Non-pigmented ciliary epithelial cell (primary cell): ENCODE results near the gene SLC9C1.

Experiments
- DNase-seq: peaks from one replicate; pipeline ENCODE4 v3.0.0-alpha.2; 2010; ENCODE audit warnings: low read depth

The SLC9C1 gene

DNA sequence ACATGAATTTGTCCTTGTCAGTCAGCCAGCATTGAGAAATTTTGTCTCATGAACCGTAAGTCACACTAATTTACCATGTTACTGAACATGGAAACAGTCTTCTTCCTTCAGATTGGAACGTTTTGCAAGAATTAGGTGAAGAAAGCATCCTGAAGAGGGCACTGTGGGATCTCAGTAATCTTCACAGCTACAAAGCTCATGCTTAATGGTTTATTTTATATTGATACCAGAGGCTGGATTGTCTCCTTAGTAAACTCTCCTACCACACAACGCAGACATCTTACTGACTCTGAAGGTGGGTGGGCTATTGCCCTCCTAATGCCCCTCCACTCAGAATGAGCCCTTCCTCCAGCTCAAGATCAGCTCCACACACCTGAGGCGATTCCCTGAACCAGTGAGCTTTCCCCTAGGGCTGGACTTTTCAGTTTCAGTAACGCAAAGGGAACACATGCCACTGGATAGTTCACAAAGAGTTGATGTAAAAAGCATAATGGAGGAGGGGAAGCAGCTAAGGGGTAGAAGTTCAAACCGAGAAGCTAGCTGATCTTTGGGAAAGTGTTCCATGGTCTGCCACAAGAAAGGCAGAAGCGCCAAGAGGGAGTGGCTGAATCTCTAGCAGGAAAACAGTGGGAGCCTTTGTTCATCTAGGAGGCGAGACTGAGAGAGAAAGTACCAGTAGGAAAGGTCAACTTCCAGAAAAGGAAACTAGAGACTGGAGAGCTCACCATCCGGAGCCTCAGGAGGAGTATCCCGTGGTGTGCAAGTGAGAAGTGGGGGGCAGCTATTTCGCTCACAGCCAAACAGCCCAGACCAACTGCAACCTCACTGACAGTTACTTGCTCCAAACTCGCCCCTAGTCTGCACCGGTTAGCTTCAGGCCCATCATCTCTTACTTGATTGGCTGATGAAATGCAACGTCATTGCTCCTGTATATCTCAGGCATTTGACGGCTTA lies at the start of gene SLC9C1:
Gene SLC9C1 (minus strand): TSS at position 849 of the 954 bp plus-strand sequence. CDS start 7,425 bp downstream, outside the sequence.
- DNase-seq: peak; percentile 41

DNA sequence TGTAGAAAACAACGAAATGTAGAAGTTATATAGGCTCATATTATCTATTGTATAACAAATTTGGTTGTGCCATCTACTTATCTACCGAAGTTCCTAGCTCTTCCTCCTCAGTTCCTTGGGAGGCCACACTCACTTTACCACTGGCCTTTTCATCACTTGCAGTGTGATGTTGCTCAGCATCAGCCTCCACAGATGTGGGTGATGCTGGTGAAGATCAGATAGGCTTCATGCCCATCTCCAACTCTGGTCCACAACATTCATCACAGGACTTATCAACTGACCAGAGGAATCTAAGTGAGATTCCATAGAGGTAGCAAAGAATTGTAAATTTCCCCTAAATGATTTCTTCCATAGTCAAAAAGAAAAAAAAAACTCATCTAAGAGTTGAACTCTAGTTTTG lies 47.4 kb upstream of the SLC9C1 start:
- no peak for DNase-seq

DNA sequence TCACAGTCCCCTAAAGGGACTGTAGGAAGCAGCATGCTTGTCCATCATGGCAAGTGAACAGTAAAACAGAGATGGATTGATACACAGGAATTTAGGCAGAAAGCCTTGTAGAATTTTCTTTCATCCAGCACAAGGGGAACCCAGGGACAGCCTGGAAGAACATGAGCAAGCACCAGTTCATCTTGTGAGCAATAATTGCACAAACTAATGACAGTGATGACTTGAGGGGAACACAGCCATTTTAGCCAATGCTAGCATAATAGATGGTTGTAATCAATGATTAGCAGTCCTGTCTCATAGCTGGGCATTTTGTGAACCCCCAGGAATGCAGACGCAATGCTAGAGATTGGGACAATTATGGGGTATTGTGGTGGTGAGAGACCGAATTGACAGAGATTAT lies 45.6 kb upstream of the SLC9C1 start:
- DNase-seq: no peak

DNA sequence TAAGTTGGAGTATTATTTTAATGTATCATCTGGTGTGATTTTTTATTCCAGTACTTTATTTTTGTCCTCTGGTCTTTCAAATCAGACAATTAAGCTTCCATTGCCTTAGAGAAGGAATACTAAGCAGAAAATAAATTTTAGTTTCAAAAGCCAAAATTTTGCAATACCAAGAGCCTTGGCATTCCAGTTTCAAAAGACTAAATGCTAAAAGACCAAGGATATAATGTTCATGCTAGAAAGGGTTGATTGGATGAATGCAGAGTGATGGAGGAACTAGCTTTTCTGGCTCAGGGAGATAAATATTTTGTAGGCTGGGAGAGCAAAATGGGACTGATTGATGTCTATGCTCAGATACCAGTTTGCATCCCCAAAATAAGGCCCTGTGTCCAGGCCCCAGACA lies 45.1 kb upstream of the SLC9C1 start:
- no peak for DNase-seq

DNA sequence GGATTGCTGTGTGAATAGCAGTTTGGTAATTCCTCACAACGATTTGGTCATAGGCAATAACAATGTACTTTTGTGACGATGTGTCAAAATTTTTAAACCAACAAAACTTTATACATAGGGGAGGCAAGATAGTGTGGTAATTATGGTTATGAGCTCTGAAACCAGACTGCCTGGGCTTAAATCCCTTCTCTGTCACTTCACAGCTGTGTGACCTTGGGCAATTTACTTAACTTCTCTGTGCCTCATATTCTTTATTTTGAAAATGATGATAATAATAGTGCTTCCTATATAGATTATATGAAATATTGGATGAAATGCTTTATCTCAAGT lies 44.7 kb upstream of the SLC9C1 start:
- DNase-seq: no peak

DNA sequence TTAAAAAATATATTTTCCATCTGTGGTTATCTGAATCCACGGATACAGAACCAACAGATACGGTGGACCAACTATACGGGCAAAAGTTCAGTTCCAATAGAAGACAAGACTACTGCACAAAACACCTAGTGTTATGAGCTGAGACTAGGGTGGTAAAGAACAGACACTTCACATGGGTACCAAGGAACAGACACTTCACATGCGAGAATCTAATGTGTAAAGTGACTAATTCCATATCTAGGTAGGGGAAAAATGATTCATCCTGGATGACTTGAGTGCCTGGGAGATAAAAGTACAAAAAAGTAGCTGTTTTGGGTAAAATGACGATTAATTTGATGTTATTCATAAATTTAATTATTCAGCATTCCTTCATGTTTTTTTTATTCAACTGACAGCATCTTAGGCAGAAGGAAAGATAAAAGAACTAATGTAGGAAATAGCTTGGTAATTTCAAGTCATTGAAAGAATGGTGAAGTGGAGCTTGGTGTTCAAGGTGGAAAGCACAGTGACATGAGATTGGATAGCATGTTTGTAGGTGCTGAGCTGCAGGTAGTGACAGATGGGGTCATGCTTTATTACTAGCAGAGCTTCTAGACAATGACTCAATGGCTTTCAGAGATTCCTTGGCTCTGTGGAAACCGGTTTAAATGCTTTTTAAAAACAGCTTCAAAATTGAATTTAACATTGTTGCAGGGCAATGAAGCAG lies 44.2 kb upstream of the SLC9C1 start:
- DNase-seq: no peak

DNA sequence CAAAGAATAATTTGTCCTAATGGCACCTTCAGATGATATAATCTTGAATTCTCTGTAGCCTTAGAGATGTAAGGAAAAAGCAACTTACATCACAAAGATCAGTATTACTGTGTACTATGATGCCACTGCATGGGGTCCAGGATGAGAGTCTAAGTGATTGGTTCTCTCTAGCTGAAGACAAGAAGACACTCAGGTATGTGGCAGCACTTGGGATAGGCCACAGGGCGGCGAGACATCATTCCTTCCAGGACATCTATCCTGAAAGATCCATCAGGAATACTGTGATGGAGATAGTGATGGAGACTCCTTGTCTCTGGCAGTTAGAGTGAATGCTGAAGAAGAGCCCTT lies 41.4 kb upstream of the SLC9C1 start:
- DNase-seq: no peak

DNA sequence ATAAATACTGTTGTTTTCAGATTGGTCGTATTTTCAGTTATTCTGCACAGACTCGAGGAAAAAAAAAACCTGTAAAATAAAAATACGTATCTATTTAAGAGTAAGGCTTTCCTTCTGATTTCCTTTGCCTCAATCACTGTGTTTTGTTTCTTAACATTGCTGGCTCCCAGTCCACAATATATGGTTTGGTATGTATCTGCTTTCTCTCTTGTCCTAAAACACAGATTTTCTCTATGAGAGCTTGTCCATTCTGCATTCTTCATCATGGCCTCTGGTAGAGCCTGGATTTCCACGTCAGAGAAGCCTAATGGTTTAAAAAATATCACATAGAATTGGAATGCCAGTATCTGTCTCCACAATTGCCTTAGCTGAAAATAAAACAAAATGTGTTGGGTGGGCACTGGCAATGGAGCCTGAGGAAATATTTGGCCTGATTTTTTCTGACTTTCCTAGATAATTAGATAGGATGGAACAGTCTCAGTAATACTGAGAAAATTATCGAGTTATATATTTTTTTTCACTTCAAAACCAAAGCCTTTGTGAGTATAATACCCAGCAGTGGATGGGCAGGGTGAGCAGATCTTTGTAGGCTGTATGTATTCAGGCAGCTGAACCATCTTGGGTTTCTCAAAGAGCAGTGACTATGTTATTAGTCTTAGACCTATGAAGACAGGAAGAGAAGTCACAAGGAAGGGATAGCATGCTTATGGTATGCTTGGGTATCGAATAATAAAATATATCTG lies 40.8 kb upstream of the SLC9C1 start:
- no peak for DNase-seq

DNA sequence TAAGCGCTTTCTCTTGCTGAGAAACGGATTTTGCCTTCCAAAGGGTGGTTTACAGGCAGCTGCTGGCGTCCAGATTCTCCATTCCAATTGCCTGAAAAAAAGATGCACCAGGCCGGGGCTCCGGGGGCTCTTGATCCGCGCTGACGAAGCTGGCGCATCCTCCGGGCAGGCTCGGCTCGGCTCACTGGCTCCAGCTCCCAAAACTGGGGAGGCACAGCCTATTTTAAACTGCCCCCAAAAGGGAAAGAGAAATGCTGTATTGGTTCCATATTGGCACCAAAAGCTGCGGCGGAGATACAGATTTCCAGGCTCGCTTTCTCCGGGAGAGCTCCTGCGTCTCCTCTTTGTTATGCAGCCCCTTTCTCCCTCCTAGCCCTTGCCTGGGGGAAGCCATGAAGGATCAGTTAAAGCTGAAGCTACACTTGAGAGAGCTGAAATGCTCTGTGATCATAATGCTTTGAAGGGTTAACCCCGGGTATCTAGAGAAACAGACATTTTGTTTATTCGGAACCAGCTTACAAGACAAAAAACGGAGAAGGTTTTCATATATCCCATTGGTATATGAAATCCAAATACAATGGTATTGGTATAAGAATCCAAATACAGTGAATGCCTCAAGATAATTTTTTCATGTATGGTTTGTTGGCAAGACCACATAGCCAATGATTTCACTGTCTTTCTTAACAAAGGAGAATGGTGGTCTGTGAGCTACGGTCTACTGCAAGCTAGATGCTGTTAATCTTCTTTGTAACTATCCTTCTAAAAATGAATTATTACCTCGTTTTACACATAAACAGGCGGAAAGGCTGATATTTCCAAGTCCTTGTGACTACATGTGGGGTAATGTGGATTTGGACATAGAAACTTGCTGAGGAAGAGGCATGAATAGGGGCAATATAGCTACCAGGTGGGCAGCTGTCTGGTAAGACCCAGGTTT lies 39.6 kb upstream of the SLC9C1 start:
- no peak for DNase-seq

DNA sequence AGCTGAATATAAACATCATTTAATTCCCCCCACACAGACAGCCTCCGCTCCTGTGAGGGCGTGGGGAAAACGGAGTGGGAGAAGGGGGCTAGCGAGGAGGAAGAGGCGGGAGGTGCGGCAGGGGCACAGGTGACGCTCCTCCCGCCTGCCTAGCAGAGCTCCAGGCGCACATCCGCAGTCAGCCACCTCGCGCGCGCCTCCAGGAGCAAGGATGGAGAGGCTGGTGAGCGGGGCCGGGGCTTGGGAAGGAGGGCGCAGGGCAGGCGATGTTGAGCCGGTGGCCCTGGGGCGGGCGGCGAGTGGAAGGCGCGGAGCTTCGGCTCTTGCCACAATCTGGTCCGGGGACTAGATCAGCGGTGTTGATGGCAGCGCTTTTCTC lies 39.0 kb upstream of the SLC9C1 start, which contains the start of gene CD200:
Gene CD200 (plus strand): TSS at position 155 of the 379 bp plus-strand sequence. CDS start 57 bp downstream, at position 212.
- DNase-seq: no peak

DNA sequence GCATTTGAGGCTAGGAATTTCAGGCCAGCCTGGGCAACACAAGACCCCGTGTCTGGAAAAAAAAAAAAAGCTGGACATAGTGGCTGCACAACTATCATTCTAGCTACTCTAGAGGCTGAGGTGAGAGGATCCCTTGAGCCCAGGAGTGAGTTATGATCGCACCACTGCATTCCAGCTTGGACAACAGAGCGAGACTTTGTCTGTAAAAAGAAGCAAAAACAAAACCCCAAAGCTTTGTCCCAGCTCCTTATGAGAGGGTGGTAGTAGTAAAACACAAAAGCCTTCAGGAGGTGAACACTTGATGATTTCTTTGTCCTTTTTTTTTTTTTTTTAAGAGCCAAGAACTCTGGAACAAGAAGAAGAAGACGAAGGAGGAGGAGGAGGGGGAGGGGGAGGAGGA lies 37.8 kb upstream of the SLC9C1 start:
- no peak for DNase-seq

DNA sequence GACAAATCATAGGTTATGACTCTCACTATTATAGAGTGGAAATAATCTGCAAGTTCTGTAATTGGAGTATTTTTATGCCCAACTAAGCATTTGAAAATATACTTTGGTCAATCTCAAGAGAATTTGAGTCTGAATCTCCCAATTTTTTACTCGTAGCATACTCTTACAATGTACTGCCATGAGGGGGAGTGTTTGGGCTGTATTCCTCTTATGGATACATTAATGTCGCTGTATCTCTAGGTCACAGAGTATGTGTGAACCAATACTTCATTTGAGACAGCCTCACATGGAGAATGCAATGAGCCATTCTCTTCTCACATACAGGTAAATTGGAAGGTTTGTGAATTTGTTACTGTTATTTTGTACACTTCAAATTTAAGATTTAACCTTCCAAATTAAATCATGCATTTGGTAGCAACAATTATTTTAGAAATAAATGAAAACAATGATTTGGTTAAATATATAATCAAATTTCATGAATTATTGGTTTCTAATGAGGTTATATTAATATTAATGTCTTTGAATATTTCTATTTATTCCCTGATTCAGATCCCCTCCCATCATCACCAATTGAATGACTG lies 33.4 kb upstream of the SLC9C1 start:
- DNase-seq: no peak

DNA sequence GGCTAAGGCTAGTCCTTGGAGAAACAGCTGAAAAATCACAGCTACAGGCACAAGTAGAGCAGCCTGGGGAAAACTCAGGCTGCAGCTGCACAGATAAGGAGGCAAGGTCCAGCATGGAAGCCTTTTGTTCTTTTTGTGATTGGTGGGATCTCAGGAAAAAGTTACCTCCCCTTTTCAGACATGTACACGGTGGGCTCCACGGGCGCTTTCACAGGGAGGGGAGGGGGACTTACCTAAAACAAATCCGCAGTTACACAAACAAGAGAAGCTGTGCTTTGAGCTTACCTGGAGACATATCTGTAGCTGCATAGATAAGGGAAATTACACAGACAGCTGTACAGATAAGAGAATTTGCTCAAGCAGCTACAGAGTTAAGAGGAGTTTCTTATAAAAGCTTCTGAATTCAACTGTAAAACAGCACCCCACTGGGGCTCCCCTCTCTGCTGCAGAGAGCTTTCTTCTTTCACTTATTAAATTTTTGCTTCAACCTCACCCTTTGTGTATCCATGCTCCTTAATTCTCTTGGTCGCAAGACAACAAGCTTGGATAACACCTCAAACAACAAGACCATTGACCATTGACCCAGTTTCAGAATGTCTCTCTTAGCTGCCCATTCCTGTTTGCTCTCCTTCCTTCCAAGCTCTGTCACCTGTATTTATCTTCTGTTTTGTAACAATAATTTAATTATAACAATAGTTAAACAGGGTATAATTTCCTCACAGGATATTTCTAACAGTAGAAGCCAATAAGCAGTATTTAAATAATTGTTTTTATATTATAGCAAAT lies 28.0 kb upstream of the SLC9C1 start:
- no peak for DNase-seq

DNA sequence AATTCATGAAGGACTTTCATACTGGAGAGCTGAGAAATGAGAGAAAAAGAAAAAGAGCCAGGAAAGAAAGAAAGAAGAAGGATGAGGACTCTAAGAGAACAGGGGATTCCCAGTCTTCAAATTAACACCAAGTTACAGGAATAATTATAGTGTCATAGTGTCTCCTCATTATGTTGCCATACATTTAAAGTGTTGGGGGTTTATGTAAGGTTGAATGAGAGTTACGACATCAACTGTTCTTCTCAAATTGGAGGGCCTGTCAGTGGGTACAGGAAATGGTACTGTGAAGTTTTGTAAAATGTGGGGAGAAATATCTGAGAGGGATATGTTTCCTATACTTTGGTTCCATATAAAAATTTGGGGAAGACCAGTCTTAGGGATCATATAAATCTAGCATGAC lies 26.7 kb upstream of the SLC9C1 start:
- DNase-seq: no peak

DNA sequence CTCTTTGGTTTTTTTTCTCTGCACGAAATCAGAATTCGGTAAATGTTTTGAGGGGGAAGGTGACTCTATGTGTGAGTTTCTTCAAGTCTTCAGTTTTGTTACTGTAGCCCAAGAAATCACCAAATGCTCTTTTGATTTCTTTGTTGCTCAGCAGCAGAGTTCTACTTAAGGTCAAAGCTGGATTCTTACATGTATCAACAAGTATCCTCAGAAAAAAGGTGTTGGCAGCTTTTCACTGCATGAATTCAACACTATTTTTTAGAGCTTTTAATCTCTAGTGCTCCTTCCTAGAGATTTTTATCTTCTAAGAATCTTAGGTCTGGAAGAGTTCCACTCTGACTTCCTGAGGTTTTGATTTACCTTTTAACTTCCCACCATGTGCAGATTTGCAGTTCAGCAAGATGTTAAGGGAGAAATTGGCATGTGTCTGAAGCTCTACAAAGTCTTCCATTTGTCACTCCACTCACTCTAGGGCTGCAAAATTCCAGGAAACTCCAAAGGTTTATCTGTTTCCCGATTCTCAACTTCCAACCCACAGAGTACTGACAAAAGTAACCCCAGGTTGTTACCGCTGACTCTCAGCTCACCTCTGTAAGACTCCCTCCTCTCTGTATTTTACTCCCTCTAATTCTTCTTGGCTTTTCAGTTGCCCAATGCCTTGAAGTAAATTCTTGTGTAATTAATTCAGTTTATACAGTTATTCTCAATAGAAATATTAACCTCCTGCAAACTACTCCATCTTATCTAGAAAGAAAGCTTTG lies 25.7 kb upstream of the SLC9C1 start:
- no peak for DNase-seq

DNA sequence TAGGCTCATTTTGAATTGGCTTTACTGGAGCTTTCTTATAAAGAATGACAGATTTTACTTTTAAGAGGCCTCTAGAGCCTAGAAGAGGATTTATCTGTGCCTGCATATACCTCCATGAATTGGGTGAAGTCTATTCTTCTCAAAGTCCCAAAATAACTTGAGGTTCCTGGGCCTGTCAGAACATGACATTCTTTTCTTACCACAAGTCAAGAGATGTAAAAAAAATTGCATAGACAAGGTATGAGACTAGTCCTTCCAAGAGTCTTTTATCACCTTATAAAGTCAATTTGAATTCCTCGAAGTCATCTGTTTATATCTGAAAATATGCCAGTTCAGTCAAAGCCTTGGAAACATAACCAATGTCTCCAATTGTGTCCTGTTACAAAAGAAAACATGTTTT lies 21.8 kb upstream of the SLC9C1 start:
- DNase-seq: no peak

DNA sequence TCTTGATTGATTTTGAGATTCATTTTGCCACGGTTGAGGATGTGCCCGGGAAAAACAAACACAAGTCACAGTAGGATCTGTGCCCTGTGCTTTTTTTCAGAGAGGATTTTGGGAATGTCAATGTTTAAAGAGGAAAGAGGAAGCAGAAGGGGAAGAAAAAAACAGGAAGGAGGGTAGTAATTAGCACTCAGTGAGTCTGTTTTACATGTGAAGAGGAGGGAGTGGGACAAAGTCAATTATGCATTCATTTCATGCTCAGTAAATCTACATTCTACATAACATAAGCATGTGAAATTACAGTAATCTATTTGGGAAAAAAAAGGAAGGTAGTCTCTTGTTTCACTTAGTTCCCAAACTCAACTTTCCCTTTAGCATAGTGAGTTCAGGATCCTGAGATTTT lies 20.6 kb upstream of the SLC9C1 start:
- DNase-seq: no peak

DNA sequence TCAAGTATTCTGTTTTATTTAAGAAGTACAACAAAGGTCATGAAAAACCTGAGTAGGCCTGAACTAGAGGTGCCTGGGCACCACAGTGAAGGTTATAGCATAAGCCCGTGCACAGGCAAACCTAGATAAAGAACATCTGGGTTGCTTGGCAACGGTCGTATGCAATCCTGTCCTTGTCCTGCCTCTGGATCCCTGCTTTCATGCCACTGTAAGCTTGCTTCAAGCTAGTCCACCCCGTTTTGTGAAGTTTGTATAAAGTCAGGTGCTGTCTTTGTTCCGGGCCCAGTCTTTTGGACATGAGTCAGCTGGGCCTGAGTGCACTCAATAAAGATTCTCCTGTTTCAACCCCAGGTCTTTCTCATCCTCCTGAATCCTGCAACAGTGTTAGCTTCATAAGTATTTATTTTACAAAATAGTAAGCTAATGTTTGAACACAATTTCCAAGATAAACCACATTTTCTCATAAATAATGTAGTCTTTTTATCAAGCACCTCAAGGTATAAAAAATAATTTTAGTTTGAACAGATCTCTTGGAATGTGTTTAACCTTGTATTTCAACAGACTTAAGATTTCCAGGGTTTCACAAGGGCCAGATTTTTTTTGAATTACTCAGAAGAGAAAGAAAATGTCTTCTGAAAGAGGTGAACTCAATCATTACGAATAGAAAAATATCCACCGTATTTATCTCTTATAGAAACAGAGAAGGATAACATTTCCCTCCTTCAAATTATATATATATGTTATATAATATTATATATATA lies 14.3 kb upstream of the SLC9C1 start:
- no peak for DNase-seq

DNA sequence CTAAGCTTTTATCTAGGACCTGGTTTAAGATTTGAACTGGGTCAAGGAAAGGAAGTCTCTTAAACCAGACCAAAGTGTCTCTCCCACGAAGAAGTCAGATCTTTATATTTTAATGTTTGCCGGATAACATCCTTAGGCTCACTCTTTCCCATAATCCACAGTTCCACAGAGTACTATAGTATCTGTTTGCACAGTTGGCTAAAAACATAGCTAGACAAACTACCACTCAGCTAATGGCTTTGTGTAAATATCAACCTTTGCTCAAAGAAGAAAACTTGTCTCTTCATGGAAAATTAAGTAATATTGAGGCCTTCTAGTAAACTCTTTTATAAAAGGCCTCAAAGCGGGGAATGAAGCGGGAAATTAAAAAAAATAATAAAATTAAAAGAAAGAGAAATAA lies 13.5 kb upstream of the SLC9C1 start:
- DNase-seq: no peak
